ENCODE measurements around the gene CMKLR1.

Gene CMKLR1

DNA sequence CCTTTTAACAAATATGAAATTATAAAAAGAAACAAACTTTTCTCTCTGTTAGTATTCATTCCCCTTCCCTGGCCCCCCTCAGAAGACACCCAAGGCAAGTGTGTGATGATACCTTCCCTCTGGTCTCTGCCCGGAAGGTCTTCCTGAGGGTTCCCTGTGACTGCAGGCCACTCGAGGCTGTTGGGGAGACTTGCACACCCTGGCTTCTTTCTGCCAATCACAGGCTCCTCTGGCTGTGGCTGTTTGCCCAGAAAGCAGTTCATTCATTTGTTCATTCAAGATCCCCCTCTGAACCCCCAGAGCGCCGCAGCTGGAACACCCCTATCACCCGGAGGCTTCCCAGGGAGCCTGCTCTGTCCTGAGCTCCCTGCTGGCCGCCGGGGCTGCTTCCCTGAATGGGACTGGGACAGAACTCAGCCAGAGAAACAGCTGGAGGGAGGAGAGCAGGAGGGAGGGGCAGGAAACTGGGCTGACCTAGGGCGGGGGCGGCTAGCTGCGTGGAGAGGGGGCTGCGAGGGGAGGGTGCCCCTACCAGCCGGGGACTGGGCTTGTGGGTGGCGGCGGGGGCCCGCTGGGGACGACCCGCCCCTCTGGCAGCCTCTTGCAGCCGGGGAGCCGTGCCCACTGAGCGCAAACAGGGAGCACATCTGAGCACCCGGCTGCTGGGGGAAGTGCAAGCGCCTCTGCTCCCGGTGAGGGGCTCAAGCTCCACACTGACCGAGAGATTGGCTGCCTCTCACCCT, at the start of gene CMKLR1:
Gene CMKLR1 (minus strand): TSS at position 397 of the 743 bp plus-strand sequence. CDS start 45,720 bp downstream, outside the sequence.
- DNase-seq (ENCODE audit: low spot score), result no peak

DNA sequence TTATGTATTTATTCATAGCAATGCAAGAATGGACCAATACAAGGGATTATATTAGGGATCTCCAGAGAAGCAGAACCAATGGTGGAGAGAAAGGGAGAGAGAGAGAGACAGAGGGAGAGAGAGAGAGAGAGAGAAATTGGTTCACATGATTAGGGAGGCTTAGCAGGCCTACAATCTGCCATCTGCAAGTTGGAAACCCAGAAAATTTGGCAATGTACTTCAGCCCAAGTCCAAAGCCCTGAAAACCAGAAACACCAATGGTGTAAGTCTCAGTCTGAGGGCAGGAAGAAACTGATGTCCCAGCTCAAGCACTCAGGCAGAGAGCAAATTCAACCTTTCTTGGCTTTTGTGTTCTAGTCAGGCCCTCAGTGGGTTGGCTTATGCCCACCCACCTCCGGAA, 48.7 kb upstream of the CMKLR1 start:
- DNase-seq (ENCODE audit: low spot score), result no peak

DNA sequence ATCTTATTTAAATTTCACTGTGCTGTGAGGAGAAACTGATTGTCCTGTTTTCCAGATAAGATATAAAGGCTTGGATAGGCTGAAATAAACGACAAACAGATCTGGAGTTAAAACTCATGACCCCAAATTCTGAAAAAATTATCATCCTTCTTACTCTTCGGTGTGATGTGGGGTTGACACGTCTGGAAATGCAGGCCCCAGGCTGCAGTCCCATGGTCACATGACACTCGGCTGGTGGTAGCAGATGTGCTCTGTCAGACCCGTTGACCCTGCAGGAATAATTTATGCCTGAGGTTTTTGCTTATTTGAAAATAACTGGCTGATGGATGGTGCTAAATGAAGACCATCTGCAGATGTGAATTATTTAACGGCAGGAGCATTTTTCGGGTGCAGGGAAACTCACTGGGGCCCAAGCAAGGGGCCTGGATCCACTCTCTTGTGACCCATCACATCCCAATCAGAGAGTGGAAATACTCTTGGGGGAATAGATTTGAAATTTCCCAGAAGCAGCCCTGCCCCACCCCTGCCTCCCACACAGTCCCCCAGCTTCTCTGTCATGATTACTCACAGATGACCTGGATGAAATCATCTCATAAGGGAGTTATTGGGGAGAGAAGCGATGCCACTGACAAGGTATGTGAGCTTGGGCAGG, 47.7 kb upstream of the CMKLR1 start:
- DNase-seq (ENCODE audit: low spot score), result no peak

- no peak for DNase-seq (ENCODE audit: low spot score)
Measured at GRCh38 chr12:108382437-108382801, 43.3 kb upstream of the CMKLR1 start.

DNA sequence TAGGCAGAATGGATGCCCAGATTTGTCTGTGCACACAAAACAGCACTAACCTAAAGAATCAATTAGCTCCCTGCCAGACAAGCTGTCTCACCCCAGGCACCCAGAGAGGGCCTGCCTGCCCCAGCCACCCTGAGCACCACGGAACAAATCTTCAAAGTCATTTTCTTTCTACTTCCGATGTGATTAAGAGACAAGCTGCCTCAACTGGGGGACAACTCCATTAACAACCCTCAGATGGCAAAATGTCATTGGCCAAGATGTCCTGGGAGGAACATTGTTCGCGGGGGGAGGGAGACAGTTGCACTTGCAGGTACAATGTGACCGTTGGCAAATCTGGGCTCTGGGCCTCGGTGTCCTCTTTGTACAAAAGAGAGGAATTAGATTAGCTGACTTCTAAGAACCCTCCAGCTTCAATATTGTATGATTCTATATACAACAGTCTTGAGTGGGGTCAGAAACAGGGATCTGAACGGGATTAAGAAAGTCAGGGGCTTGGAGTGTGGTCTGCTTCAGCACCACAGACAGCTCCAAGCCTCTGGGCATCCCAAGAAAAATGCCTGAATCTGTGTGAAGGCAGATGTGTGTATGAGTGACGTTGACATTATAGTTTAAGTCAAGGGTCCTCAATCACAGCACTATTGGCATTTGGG, 42.8 kb upstream of the CMKLR1 start:
- no peak for DNase-seq (ENCODE audit: low spot score)

GRCh38 chr12:108380382-108380781, 41.3 kb upstream of the CMKLR1 start:
- DNase-seq (ENCODE audit: low spot score), result no peak

- DNase-seq (ENCODE audit: low spot score), result no peak
Measured at GRCh38 chr12:108379823-108380222, 40.7 kb upstream of the CMKLR1 start.

DNA sequence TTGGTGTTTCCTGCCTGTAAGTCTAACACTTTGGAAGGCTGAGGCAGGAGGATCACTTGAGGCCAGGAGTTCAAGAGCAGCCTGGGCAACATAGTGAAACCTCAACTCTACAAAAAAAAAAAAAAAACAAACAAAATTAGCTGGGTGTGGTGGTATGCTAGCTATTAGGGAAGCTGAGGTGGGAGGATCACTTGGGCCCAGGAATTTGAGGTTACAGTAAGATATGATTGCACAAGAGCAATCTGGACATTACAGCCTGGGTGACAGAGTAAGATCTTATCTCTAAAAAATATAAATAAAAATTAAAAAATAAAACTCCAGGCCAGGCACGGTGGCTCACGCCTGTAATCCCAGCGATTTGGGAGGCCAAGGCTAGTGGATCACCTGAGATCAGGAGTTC, 39.8 kb upstream of the CMKLR1 start:
- DNase-seq (ENCODE audit: low spot score), result no peak

- DNase-seq (ENCODE audit: low spot score), result no peak
Measured at GRCh38 chr12:108377260-108377659, 38.1 kb upstream of the CMKLR1 start.

- DNase-seq (ENCODE audit: low spot score), result no peak
Measured at GRCh38 chr12:108375986-108376663, 37.0 kb upstream of the CMKLR1 start.

DNA sequence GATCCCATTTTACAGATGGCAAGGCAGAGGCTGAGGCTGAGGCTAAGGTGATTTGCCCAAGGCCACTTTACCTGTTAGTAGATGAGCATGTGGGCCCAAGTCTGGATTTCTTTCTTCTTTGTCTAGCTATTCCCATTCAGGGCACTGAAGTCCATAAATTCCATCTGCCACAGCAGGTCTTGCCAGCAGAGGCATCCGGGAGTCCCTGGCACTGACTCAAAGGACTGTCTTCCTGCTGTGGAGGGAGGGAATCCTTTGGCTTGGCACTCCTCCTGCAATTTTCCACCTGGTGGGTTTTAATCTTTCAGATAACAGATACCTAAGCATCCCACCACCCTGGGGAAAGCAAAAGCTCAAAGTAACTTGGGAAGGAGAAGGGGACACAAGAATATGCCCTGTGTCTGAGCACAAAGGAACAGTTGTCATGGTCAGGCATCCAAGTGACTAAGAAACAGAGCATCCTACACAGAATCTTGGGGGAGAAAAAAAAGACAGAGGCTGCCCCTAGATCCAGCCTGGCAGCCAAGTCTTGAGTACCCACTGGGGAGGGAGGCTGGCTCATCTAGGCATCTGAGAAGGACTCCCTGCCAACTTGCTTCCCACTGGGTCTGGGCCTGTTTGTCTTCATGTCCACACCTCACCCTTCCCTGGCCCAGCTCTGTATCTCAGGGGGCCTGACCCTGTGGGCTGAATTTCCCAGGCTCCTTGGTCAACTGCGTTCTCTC, 35.6 kb upstream of the CMKLR1 start:
- DNase-seq (ENCODE audit: low spot score), result no peak

GRCh38 chr12:108373111-108373510, 34.0 kb upstream of the CMKLR1 start:
- DNase-seq (ENCODE audit: low spot score), result no peak

DNA sequence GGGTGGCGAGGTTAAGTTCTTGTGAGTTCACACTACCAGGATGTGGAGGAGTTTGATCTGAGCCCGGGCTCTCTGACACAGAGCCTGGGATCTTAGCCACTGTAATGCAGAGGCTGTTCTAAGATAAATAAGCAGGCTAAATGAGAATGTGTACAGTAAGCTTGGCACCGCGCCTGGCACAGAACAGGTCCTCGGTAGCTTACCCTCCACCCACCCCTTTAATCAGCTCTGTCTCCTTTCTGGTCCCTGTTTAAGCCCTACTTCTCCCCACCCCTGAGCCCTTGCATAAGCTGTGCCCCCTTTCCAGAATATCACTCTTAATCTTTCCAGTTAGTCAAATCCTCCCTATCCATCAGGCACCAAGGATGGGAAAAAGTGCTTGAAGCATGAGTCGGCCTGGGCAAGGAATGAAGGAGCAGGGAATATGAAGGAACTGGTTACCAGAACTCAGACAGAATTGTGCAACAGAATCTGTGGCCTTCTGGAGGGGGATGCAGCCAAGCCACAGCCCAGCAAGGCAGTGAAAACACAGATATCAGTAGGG, 32.8 kb upstream of the CMKLR1 start:
- peak; percentile 41 for DNase-seq (ENCODE audit: low spot score)

GRCh38 chr12:108370415-108370814, 31.3 kb upstream of the CMKLR1 start:
- DNase-seq (ENCODE audit: low spot score), result no peak

DNA sequence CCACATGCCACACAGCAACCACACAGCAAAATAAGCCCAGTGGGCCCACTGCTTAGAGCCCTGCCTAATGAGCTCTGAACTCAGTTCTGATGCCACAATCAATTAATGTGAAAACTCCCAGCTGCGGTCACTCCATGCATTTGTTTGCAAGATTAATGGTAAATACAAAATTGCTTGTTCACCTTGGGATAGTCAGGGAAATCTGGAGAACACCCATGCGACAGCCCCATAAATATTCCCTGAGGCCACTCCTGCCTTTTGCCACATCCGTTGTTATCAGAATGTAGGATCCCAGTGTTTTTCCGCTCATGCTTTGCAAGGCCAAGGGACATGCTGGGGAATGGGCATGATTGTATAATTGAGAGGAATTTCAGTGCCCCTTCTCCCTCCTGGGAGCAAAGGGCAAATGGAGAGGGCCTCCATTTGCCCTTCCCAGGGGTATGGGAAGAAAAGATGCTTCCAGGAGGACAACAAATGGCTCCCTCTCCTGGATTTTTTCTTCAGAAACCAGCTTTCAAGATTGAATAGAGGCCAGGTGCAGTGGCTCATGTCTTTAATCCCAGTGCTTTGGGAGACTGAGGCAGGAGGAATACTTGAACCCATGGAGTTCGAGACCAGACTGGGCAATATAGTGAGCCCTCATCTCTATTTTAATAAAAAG, 30.8 kb upstream of the CMKLR1 start:
- DNase-seq (ENCODE audit: low spot score), result no peak

DNA sequence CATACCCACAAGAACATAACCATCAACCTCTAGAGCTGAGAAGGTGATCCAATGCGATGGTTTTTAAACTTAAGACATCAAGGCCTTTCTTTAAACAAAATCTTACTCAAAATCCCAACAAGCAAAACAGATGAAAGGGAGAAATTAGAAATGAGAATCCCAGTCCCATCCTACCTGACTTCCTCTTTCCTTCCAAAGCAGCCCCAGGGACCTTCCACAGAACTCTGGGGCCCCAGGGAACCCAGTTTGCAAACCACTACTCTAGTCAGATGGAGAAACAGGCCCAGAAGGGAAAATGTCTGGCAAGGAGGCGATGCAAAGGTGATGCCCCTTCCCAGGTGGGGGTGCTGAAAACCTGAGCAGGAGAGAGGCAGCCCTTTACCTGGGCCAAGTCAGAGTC, 29.0 kb upstream of the CMKLR1 start:
- DNase-seq (ENCODE audit: low spot score), result no peak

DNA sequence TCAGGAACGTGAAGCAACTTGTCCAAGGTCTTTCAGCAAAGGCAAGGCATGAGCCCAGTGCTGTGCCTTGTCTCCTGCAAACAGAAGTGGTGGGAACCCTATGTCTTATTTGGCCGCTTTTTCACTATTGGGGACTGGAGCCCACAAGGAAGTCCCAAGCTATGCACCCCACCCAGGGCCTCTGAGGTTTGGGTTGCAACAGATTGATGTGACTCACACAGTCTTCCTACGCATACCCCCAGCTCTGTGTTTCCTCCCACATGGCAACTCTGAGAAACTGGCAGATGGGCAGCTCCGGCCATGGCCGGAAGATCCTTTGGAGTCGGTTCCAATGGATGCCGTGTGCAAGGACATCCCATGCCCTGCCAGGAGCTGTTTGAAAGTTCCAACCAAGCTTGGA, 28.3 kb upstream of the CMKLR1 start:
- DNase-seq (ENCODE audit: low spot score), result no peak

DNA sequence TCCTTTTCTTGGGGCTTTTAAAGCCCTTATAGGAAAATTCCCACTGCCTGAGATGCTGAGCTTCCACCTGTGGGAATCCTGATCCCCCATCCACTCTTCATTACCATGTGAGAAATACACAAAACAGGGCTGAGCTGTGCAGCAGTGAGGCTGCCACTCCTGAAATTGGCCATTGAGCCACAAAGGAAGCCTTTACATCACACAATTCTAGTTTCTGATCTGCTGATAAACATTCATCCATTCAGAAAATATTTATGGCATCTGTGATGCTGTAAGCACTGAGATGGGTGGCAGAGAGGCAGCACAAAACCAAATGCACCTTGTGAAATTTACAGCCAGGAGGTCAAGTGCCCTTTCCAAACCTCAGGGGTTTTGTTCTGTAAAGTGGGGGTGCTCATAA, 26.2 kb upstream of the CMKLR1 start:
- DNase-seq (ENCODE audit: low spot score), result no peak

DNA sequence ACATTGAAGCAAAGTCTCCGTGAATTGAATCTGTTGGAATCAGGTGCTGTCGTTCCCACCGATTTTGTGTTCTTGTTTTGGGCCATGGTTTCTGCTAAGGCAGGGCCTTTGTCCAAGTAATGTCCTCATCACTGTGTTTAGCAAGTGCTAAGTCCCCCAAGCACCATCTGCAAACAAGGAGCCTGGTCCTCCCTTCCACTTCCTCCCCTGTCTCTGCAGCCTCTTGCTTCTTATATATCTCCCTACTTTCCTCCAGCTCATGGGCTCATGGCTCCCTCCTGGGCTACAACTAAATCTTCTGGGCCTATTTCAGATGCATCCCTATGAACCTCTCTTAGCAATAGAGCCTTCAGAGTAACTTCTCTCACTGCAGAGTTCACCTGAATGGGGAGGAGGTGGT, 25.8 kb upstream of the CMKLR1 start:
- DNase-seq (ENCODE audit: low spot score), result no peak

DNA sequence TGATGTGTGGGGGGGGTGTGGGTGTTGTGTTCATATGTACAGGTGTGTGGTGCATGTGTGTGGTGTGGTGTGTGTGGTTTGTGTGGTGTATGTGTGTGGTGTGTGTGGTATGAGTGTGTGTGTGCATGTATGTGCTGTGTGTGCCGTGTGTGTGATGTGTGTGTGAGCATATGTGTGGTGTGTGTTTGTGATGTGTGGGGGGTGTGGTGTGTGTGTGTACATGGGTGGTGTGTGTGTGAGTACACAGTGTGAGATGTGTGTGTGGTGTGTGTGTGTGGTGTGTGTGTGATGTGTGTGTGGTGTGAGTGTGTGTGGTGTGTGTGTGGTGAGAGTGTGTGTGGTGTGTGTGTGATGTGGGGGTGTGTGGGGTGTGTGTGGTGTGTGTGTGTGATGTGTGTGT, 24.5 kb upstream of the CMKLR1 start:
- DNase-seq (ENCODE audit: low spot score), result no peak

DNA sequence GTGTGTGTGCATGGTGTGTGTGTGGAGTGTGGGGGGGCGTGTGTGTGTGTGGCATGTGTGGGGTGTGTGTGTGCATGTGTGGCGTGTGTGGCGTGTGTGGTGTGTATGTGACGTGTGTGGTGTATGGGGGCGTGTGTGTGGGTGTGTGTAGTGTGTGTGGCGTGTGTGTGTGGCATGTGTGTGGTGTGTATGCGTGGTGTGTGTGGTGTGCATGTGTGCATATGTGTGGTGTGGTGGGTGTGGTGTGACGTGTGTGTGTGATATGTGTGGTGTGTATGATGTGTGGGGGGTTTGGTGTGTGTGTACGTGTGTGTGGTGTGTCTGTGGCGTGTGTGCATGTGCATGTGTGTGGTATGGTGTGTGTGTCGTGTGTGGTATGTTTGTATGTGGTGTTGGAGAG, 24.1 kb upstream of the CMKLR1 start:
- DNase-seq (ENCODE audit: low spot score), result no peak
